Mucosa of stomach (tissue), 1 donor: Measurements from ENCODE around the gene FILIP1L.

Experiments
- H3K27me3 ChIP-seq: one replicate; pipeline ENCODE4 v1.7.0; 2013; ENCODE audit warnings: mild to moderate bottlenecking, low read length; ENCODE audit not compliant: control insufficient read depth, insufficient read depth
- H3K36me3 ChIP-seq: one replicate; pipeline ENCODE4 v1.7.0; 2013; ENCODE audit warnings: low read length; ENCODE audit not compliant: control insufficient read depth, insufficient read depth
- H3K4me1 ChIP-seq: one replicate; pipeline ENCODE4 v1.7.0; 2013; ENCODE audit warnings: mild to moderate bottlenecking, low read length; ENCODE audit not compliant: control insufficient read depth, insufficient read depth
- H3K4me3 ChIP-seq: one replicate; pipeline ENCODE4 v1.7.0; 2013; ENCODE audit warnings: low read length
- H3K9ac ChIP-seq: one replicate; pipeline ENCODE4 v1.7.0; 2013; ENCODE audit warnings: mild to moderate bottlenecking, low read length, moderate library complexity
- H3K9me3 ChIP-seq: one replicate; pipeline ENCODE4 v1.7.0; 2013; ENCODE audit warnings: mild to moderate bottlenecking, low read length, moderate library complexity; ENCODE audit not compliant: control insufficient read depth
- donor health status: Pancreatic carcinoma.

FILIP1L gene

GRCh38 chr3:99808163-99808794 lies 306.0 kb downstream of the FILIP1L start:
- no peak overlapping the region for H3K4me3 ChIP-seq
- no peaks in the 10 kb centered on the region for H3K36me3 ChIP-seq
- H3K27me3 ChIP-seq = no peaks in the 10 kb centered on the region
- peaks cover 9% of the 10 kb centered on the region for H3K9me3 ChIP-seq
- no peaks in the 10 kb centered on the region for H3K4me1 ChIP-seq
- no peak overlapping the region for H3K9ac ChIP-seq

DNA sequence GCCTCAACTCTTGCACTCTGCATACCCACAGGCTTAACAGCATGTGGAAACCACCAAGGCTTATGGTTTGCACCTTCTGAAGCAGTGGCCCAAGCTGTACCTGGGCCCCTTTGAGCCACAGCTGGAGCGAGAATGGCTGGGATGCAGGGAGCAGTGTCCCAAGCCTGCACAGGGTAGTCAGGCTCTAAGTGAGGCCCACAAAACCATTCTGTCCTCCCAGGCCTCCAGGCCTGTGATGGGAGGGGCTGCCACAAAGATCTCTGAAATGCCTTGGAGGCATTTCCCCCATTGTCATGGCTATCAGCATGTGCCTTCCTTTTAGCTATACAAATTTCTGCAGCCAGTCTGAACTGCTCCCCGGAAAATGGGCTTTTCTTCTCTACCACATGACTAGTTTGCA lies 309.1 kb downstream of the FILIP1L start:
- Histone ChIP-seq H3K27me3 (no peaks in the 10 kb centered on the region), H3K9me3 (peaks cover 9% of the 10 kb centered on the region), H3K9ac (no peak overlapping the region), H3K4me3 (no peak overlapping the region), H3K36me3 (no peaks in the 10 kb centered on the region), H3K4me1 (no peaks in the 10 kb centered on the region)

DNA sequence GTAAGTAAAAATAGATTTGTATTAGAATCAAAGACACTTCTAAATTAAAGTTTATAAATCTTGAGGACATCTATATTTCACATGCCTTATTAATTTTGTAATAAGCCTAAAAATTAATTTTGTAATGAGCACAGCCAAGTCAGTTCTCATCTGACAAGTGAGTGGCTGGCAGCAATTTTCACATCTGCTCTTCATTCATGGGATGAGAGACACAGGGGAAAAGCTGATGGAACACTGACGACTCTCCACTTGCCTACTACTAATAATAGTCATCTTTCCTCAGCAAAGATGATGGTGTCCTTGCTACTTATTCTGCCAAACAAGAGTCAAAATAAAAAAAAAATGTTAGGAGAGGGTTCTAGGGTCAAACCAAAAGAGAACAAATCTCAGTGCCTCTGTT lies 311.0 kb downstream of the FILIP1L start:
- H3K4me3 ChIP-seq = no peak overlapping the region
- no peaks in the 10 kb centered on the region for H3K36me3 ChIP-seq
- peaks cover 9% of the 10 kb centered on the region for H3K9me3 ChIP-seq
- no peaks in the 10 kb centered on the region for H3K27me3 ChIP-seq
- H3K4me1 ChIP-seq = no peaks in the 10 kb centered on the region
- no peak overlapping the region for H3K9ac ChIP-seq

GRCh38 chr3:99799422-99799821 lies 314.9 kb downstream of the FILIP1L start:
- Histone ChIP-seq H3K9me3 (no peaks in the 10 kb centered on the region), H3K27me3 (no peaks in the 10 kb centered on the region), H3K4me1 (no peaks in the 10 kb centered on the region), H3K9ac (no peak overlapping the region), H3K4me3 (no peak overlapping the region), H3K36me3 (no peaks in the 10 kb centered on the region)

- Histone ChIP-seq H3K4me3 (no peak overlapping the region), H3K9me3 (no peaks in the 10 kb centered on the region), H3K36me3 (no peaks in the 10 kb centered on the region), H3K4me1 (no peaks in the 10 kb centered on the region), H3K27me3 (no peaks in the 10 kb centered on the region), H3K9ac (no peak overlapping the region)
Measured at GRCh38 chr3:99795573-99795972, 318.7 kb downstream of the FILIP1L start.

DNA sequence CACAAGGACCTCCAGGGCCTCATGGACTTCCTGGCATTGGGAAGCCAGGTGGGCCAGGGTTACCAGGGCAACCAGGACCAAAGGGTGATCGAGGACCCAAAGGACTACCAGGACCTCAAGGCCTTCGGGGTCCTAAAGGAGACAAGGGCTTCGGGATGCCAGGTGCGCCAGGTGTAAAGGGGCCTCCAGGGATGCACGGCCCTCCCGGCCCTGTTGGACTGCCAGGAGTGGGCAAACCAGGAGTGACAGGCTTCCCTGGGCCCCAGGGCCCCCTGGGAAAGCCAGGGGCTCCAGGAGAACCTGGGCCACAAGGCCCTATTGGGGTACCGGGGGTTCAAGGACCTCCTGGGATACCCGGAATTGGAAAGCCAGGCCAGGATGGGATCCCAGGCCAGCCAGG lies 319.8 kb downstream of the FILIP1L start:
- no peaks in the 10 kb centered on the region for H3K27me3 ChIP-seq
- H3K36me3 ChIP-seq = no peaks in the 10 kb centered on the region
- no peaks in the 10 kb centered on the region for H3K9me3 ChIP-seq
- no peak overlapping the region for H3K9ac ChIP-seq
- no peak overlapping the region for H3K4me3 ChIP-seq
- no peaks in the 10 kb centered on the region for H3K4me1 ChIP-seq

DNA sequence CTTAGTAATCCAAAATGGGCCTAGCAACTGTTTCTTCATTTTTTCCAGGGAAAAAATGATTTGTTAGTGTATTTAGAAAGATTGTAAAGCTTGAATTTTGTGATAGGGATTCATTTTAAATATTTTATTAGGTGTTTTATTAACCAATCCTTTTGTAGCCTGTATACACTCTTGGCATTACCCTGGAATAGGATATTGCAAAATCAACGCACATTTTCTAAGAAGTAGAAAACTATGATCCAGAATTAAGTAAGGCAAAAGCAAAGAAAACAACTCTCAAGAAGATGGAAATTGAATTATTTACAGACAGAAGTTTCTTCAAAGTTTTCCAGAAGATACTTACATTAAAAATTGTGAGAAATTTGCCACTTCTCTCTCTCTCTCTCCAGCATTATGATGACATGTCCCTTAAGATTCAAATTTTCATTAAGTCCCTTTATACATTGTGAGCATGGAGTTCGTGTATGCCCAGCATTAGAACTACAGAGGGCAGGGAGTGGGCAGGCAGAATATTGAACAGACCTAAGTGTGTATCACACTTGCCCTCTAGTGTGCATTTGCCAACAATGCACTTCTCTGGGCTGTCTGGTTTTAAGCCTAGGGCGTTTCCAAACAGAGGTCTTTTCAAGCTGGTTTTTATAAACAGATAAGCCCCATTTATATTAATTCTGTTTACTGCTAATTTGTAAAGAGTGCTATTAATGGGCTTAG lies 325.1 kb downstream of the FILIP1L start:
- Histone ChIP-seq H3K36me3 (no peaks in the 10 kb centered on the region), H3K4me1 (no peaks in the 10 kb centered on the region), H3K9ac (no peak overlapping the region), H3K4me3 (no peak overlapping the region), H3K27me3 (no peaks in the 10 kb centered on the region), H3K9me3 (no peaks in the 10 kb centered on the region)
